GM12892 (cell line): ENCODE measurements around the gene RGS16.

ENCODE experiments used
- DNase-seq: peaks from one replicate; pipeline ENCODE4 v3.0.0; 2011; ENCODE audit not compliant: insufficient read length
- FAIRE-seq: peaks from 2 replicates; lab custom pipeline; 2011; peaks lifted over from hg19 to GRCh38; lab: Jason Lieb, UNC
- POLR2A ChIP-seq: IDR thresholded peaks from 2 replicates; pipeline ENCODE4 v1.6.1; 2011; ENCODE audit warnings: low read depth, low read length, control low read depth
- POLR2AphosphoS5 ChIP-seq: IDR thresholded peaks from 2 replicates; pipeline ENCODE4 v1.6.1; 2011; ENCODE audit warnings: low read depth, low read length, control low read depth
- TAF1 ChIP-seq: IDR thresholded peaks from 2 replicates; pipeline ENCODE4 v1.6.1; 2011; ENCODE audit warnings: low read depth, mild to moderate bottlenecking, control low read depth, low read length, borderline replicate concordance

The RGS16 gene

GRCh38 chr1:182616130-182617013 is 12.2 kb upstream of the RGS16 start:
- TF ChIP-seq POLR2AphosphoS5: peak; percentile 62
- TF ChIP-seq TAF1: no peak
- TF ChIP-seq POLR2A: no peak; the same call in none of the 2 replicates
- peak; percentile 81 for FAIRE-seq
- DNase-seq: peak; percentile 47

DNA sequence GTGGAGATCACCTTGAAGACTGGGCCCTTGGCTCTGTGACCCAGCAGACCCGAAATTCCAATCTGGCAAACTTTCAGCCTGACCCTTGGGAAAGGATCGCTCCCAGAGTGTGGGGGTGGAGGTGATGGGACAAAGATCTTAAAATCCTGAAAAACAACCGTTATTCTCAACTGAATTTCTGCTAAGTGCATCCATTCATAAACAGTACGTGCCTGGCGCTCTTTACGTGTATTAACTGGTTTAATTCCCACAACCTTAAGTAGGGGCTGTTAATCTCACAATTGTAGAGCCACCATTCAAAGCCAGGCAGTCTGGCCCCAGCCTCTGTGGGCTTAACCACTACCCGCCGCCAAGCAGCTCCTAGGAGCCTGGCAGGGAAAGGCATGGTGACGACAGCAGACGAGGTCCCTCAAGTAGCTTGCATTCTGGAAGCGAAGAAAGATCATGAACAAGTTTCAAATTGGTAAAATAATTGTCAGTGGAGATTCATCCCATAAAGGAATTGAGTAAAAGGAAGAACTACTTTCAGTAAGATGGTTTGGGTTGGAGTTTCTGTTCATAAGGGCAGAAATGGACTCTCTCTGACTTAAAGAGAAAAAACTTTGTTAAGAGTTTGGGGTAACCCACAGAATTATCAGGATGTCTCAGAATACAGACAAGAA is 11.4 kb upstream of the RGS16 start:
- peak; percentile 50 for FAIRE-seq

GRCh38 chr1:182614796-182615454 is 10.7 kb upstream of the RGS16 start:
- peak; percentile 63 for TF ChIP-seq POLR2A
- 0 out of 2 replicates have a peak, but pooled peaks have one; percentile 58 for TF ChIP-seq TAF1
- TF ChIP-seq POLR2AphosphoS5: peak; percentile 72
- DNase-seq (peak; percentile 56), FAIRE-seq (peak; percentile 67)

More for the DNA sequence above, 11.4 kb upstream of the RGS16 start:
- DNase-seq: no peak
- TF ChIP-seq POLR2AphosphoS5 (no peak), POLR2A (peak; percentile 27; the same call in 1 of the 2 replicates), TAF1 (no peak)

- FAIRE-seq: no peak
- TF ChIP-seq POLR2AphosphoS5: no peak
- TF ChIP-seq POLR2A: no peak
- no peak for TF ChIP-seq TAF1
Observed at GRCh38 chr1:182611787-182612186, 7.6 kb upstream of the RGS16 start.

GRCh38 chr1:182611326-182611725 is 7.1 kb upstream of the RGS16 start:
- TF ChIP-seq TAF1 (no peak), POLR2AphosphoS5 (no peak), POLR2A (no peak)

More at GRCh38 chr1:182611787-182612186, 7.6 kb upstream of the RGS16 start:
- DNase-seq: no peak

DNA sequence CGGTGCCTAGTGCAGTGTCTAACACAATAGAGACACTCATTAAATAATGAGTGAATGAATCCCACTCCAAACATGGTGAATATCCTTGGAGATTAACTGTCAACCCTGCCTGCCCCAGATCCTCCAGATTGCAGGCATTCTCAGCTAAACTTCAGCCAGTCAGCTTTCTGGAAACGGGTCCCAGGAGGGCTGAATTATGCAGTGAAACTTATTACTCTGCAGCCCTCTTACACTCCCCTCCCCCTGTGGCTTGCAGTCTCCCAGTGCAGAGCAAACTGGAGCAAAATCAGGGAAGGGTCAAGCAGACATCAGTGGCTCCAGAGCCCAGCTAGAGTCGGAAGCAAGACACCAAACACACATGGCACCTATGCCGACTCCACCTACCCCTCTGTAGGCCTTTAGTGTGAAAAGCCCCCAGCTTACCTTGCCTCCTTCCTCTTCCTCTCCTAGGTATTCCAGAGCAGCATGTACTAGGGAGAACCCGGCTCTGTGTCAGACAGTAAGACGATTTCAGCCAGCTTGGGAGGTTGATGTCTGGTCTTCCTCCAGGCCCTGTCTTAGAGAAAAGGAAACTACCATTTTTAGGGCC is 6.5 kb upstream of the RGS16 start:
- no peak for DNase-seq
- no peak for FAIRE-seq
- TF ChIP-seq POLR2A (no peak), POLR2AphosphoS5 (no peak), TAF1 (no peak)

More at GRCh38 chr1:182611326-182611725, 7.1 kb upstream of the RGS16 start:
- DNase-seq (no peak), FAIRE-seq (peak; percentile 38)

GRCh38 chr1:182608845-182609610 is 4.8 kb upstream of the RGS16 start:
- no peak for TF ChIP-seq POLR2A
- TF ChIP-seq TAF1: no peak
- no peak for TF ChIP-seq POLR2AphosphoS5
- no peak for DNase-seq
- no peak for FAIRE-seq

DNA sequence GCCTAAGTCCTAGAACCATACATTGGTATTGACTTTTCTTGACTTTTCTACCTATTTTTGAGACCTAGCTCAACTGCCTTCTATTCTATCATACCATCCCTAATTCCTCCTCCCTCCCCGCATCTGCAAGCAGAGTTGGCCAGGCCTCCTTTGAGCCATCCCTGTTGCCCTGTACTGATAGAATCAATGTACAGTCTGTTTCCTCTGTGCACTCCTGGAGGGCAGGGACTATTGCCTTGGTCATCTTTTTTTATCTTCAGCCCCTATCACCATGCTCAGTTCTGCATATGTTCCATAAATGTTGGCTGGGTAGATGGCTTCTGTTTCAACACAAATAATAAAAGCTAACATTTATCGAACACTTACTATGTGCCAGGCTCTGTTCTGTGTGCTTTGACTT is 4.0 kb upstream of the RGS16 start:
- DNase-seq: no peak
- no peak for TF ChIP-seq TAF1
- no peak for TF ChIP-seq POLR2AphosphoS5
- no peak for TF ChIP-seq POLR2A
- FAIRE-seq: no peak

- no peak for TF ChIP-seq POLR2A
- TF ChIP-seq TAF1: no peak
- no peak for TF ChIP-seq POLR2AphosphoS5
- DNase-seq (no peak), FAIRE-seq (no peak)
Observed at GRCh38 chr1:182607566-182607965, 3.4 kb upstream of the RGS16 start.

- no peak for FAIRE-seq
- TF ChIP-seq POLR2AphosphoS5: no peak
- no peak for TF ChIP-seq POLR2A
- TF ChIP-seq TAF1: no peak
- no peak for DNase-seq
Observed at GRCh38 chr1:182603646-182604174, 479 bp downstream of the RGS16 start.
